Subcutaneous abdominal adipose tissue (tissue), 5 donors: ENCODE results near the gene PRMT7.

Source experiments
- H3K27ac ChIP-seq: one replicate; pipeline ENCODE4 v1.7.0; 2013; ENCODE audit warnings: low read depth, mild to moderate bottlenecking, inconsistent platforms, low read length, moderate library complexity
- H3K27me3 ChIP-seq, 5 donors: one replicate each; pipeline ENCODE4 v1.7.0; 2013; ENCODE audit warnings: low read length in 5 of 5, inconsistent platforms in 1 of 5; ENCODE audit not compliant: control insufficient read depth in 5 of 5, insufficient read depth in 4 of 5
- H3K36me3 ChIP-seq, 5 donors: one replicate each; pipeline ENCODE4 v1.7.0; 2013; ENCODE audit warnings: low read length in 5 of 5; ENCODE audit not compliant: control insufficient read depth in 5 of 5, insufficient read depth in 5 of 5
- H3K4me1 ChIP-seq, 5 donors: one replicate each; pipeline ENCODE4 v1.7.0; 2013; ENCODE audit warnings: low read length in 5 of 5, mild to moderate bottlenecking in 3 of 5, moderate library complexity in 1 of 5; ENCODE audit not compliant: control insufficient read depth in 5 of 5, insufficient read depth in 5 of 5
- H3K4me3 ChIP-seq, 5 donors: one replicate each; pipeline ENCODE4 v1.7.0; 2013; ENCODE audit warnings: low read length in 5 of 5, low read depth in 1 of 5
- H3K9ac ChIP-seq, 5 donors: one replicate each; pipeline ENCODE4 v1.7.0; 2013; ENCODE audit warnings: low read length in 5 of 5, mild to moderate bottlenecking in 4 of 5, moderate library complexity in 3 of 5
- H3K9me3 ChIP-seq, 5 donors: one replicate each; pipeline ENCODE4 v1.7.0; 2013; ENCODE audit warnings: low read length in 5 of 5; ENCODE audit not compliant: control insufficient read depth in 5 of 5
- donor health status: healthy.
- donor health status: healthy.
- donor health status: healthy.
- donor health status: healthy.
- donor health status: healthy.

Gene PRMT7

GRCh38 chr16:68366062-68366461 lies 55.2 kb downstream of the PRMT7 start:
- H3K27ac ChIP-seq = no peak overlapping the region
- no peaks in the 10 kb centered on the region for H3K9me3 ChIP-seq
- no peaks in the 10 kb centered on the region for H3K36me3 ChIP-seq
- peaks cover 0 to 34% (median 25%) of the 10 kb centered on the region in 5 donors for H3K27me3 ChIP-seq
- no peak overlapping the region for H3K4me3 ChIP-seq
- H3K9ac ChIP-seq = no peak overlapping the region
- peaks cover 0 to 42% (median 19%) of the 10 kb centered on the region in 5 donors for H3K4me1 ChIP-seq

GRCh38 chr16:68367030-68367429 lies 56.2 kb downstream of the PRMT7 start:
- Histone ChIP-seq H3K27ac (no peak overlapping the region), H3K36me3 (no peaks in the 10 kb centered on the region), H3K4me1 (peaks cover 0 to 33% (median 15%) of the 10 kb centered on the region in 5 donors), H3K9ac (no peak overlapping the region), H3K27me3 (peaks cover 0 to 34% (median 25%) of the 10 kb centered on the region in 5 donors), H3K9me3 (no peaks in the 10 kb centered on the region), H3K4me3 (no peak overlapping the region)

GRCh38 chr16:68367440-68367839 lies 56.6 kb downstream of the PRMT7 start:
- Histone ChIP-seq H3K9me3 (no peaks in the 10 kb centered on the region), H3K27ac (no peak overlapping the region), H3K4me3 (no peak overlapping the region), H3K4me1 (peaks cover 0 to 30% (median 11%) of the 10 kb centered on the region in 5 donors), H3K9ac (no peak overlapping the region), H3K36me3 (no peaks in the 10 kb centered on the region), H3K27me3 (peaks cover 0 to 34% (median 25%) of the 10 kb centered on the region in 5 donors)

GRCh38 chr16:68367891-68368290 lies 57.1 kb downstream of the PRMT7 start:
- Histone ChIP-seq H3K4me3 (no peak overlapping the region), H3K9me3 (no peaks in the 10 kb centered on the region), H3K36me3 (no peaks in the 10 kb centered on the region), H3K27me3 (peaks cover 0 to 34% (median 25%) of the 10 kb centered on the region in 5 donors), H3K4me1 (peaks cover 0 to 30% (median 11%) of the 10 kb centered on the region in 5 donors), H3K27ac (no peak overlapping the region), H3K9ac (no peak overlapping the region)

- Histone ChIP-seq H3K27ac (no peak overlapping the region), H3K9me3 (no peaks in the 10 kb centered on the region), H3K4me3 (no peak overlapping the region), H3K4me1 (peaks cover 0 to 30% (median 11%) of the 10 kb centered on the region in 5 donors), H3K36me3 (no peaks in the 10 kb centered on the region), H3K27me3 (peaks cover 0 to 32% (median 25%) of the 10 kb centered on the region in 5 donors), H3K9ac (no peak overlapping the region)
Measured at GRCh38 chr16:68368301-68368888, 57.6 kb downstream of the PRMT7 start.

GRCh38 chr16:68369168-68369567 lies 58.3 kb downstream of the PRMT7 start:
- H3K9ac ChIP-seq = no peak overlapping the region
- no peak overlapping the region for H3K4me3 ChIP-seq
- no peaks in the 10 kb centered on the region for H3K36me3 ChIP-seq
- H3K27me3 ChIP-seq = peaks cover 0 to 28% (median 19%) of the 10 kb centered on the region in 5 donors
- H3K9me3 ChIP-seq = no peaks in the 10 kb centered on the region
- H3K27ac ChIP-seq = no peak overlapping the region
- H3K4me1 ChIP-seq = peaks cover 0 to 25% (median 11%) of the 10 kb centered on the region in 5 donors

- no peaks in the 10 kb centered on the region for H3K9me3 ChIP-seq
- no peaks in the 10 kb centered on the region for H3K36me3 ChIP-seq
- H3K4me3 ChIP-seq = no peak overlapping the region
- H3K27ac ChIP-seq = no peak overlapping the region
- no peak overlapping the region for H3K9ac ChIP-seq
- H3K27me3 ChIP-seq = peaks cover 0 to 25% (median 14%) of the 10 kb centered on the region in 5 donors
- peaks cover 0 to 18% (median 8%) of the 10 kb centered on the region in 5 donors for H3K4me1 ChIP-seq
Measured at GRCh38 chr16:68369697-68370580, 59.1 kb downstream of the PRMT7 start.

- H3K4me3 ChIP-seq = no peak overlapping the region
- no peaks in the 10 kb centered on the region for H3K9me3 ChIP-seq
- H3K36me3 ChIP-seq = no peaks in the 10 kb centered on the region
- no peak overlapping the region for H3K9ac ChIP-seq
- no peak overlapping the region for H3K27ac ChIP-seq
- peaks cover 0 to 17% (median 10%) of the 10 kb centered on the region in 5 donors for H3K27me3 ChIP-seq
- peaks cover 0 to 10% (median 0%) of the 10 kb centered on the region in 5 donors for H3K4me1 ChIP-seq
Measured at GRCh38 chr16:68370581-68371275, 59.9 kb downstream of the PRMT7 start.

GRCh38 chr16:68371276-68371651 lies 60.4 kb downstream of the PRMT7 start:
- Histone ChIP-seq H3K36me3 (no peaks in the 10 kb centered on the region), H3K4me1 (peaks cover 0 to 10% (median 0%) of the 10 kb centered on the region in 5 donors), H3K4me3 (no peak overlapping the region), H3K9me3 (no peaks in the 10 kb centered on the region), H3K9ac (no peak overlapping the region), H3K27me3 (peaks cover 0 to 12% (median 8%) of the 10 kb centered on the region in 5 donors), H3K27ac (no peak overlapping the region)
